GM12878 (cell line): Measurements from ENCODE around the gene NFATC3. TPM values are rescaled to one million over a fixed set of nuclear protein-coding genes. Genes with fewer than 3 reads are reported as not detected.

Experiments
- BCL11A ChIP-seq: IDR thresholded peaks from 2 replicates; pipeline ENCODE4 v1.6.1; 2011; ENCODE audit warnings: low read depth, low read length
- BRCA1 ChIP-seq: IDR thresholded peaks from 2 replicates; pipeline ENCODE4 v1.6.1; 2011; ENCODE audit warnings: low read depth, low read length, improper control_type of control experiment
- CBFB ChIP-seq: IDR thresholded peaks from 2 replicates; pipeline ENCODE4 v1.6.1; 2016; ENCODE audit warnings: antibody characterized with exemption, low read depth
- CREM ChIP-seq: IDR thresholded peaks from 2 replicates; pipeline ENCODE4 v1.6.1; 2014; ENCODE audit warnings: antibody characterized with exemption, low read depth
- GATAD2B ChIP-seq: fragments of 450-650 bp; conservative IDR thresholded peaks from 2 replicates; pipeline ENCODE4 v1.6.1; 2017; ENCODE audit warnings: low read depth, mild to moderate bottlenecking, moderate library complexity
- MTA3 ChIP-seq: IDR thresholded peaks from 2 replicates; pipeline ENCODE4 v1.6.1; 2012; ENCODE audit warnings: low read length, inconsistent platforms, borderline replicate concordance
- POLR2AphosphoS2 ChIP-seq: IDR thresholded peaks from 2 replicates; pipeline ENCODE4 v1.6.1; 2011; ENCODE audit warnings: low read depth, mild to moderate bottlenecking, low read length, improper control_type of control experiment, moderate library complexity
- SMAD5 ChIP-seq: IDR thresholded peaks from 2 replicates; pipeline ENCODE4 v1.6.1; 2016; ENCODE audit warnings: antibody characterized with exemption, low read depth
- TCF12 ChIP-seq: IDR thresholded peaks from 2 replicates; pipeline ENCODE4 v1.6.1; 2011; ENCODE audit warnings: low read depth, mild to moderate bottlenecking, low read length
- ZNF207 ChIP-seq: fragments of 450-650 bp; IDR thresholded peaks from 2 replicates; pipeline ENCODE4 v1.6.1; 2014; ENCODE audit warnings: antibody characterized with exemption, mild to moderate bottlenecking, borderline replicate concordance
- polyA plus RNA-seq, 11 experiments: library from polyadenylated mRNA; depleted of rRNA in 4 of 11; unstranded in 6 of 11; stranded (reverse) in 5 of 11; fragments of >200 nt; fragmentation: Nextera tagmentation in 4 of 11; fragmentation: Illumina TruSeq in 1 of 11; extraction: Ambion mirVana in 4 of 11; extraction: Trizol in 1 of 11; gene quantifications; 1 replicate in 1 of 11; 2 replicates in 10 of 11; pipeline versions ENCODE4 v1.2.1 to v1.2.3, GENCODE V29; 2011 to 2016; ENCODE audit warnings: inconsistent platforms in 2 of 11, missing spikeins in 2 of 11, low read depth in 1 of 11
- total RNA-seq, 4 experiments: library from RNA; depleted of rRNA in 3 of 4; stranded (reverse); fragments of >200 nt in 3 of 4; fragmentation: Illumina TruSeq in 1 of 4; extraction: Trizol in 1 of 4; gene quantifications; 2 replicates each; pipeline versions ENCODE4 v1.2.1 to v1.2.3, GENCODE V29; 2013 to 2021
- TF ChIP-seq, protein P1 (sequence below): IDR thresholded peaks from 2 replicates; pipeline ENCODE4 v1.6.1; 2012; ENCODE audit warnings: low read depth, low read length, improper control_type of control experiment
- TF ChIP-seq, protein P2 (sequence below): fragments of 450-650 bp; IDR thresholded peaks from 2 replicates; pipeline ENCODE4 v1.6.1; 2017; ENCODE audit warnings: antibody characterized with exemption, mild to moderate bottlenecking, moderate library complexity
- TF ChIP-seq, protein P3 (sequence below): fragments of 450-650 bp; formaldehyde crosslinking; IDR thresholded peaks from 2 replicates; pipeline ENCODE4 v1.4.0; 2020; ENCODE audit warnings: mild to moderate bottlenecking, moderate library complexity
- TF ChIP-seq, protein P4 (sequence below): fragments of 150-350 bp; IDR thresholded peaks from 2 replicates; pipeline ENCODE4 v1.6.1; 2016; ENCODE audit warnings: low read depth, low read length
- TF ChIP-seq, protein P5 (sequence below): fragments of 450-650 bp; IDR thresholded peaks from 2 replicates; pipeline ENCODE4 v1.6.1; 2016; ENCODE audit warnings: mild to moderate bottlenecking
- TF ChIP-seq, protein P6 (sequence below): fragments of 450-650 bp; IDR thresholded peaks from 2 replicates; pipeline ENCODE4 v1.6.1; 2017; ENCODE audit warnings: low read depth, mild to moderate bottlenecking, moderate library complexity

Gene NFATC3
- total and polyA plus RNA-seq, 10 of the 15 experiments (the other 5 are each of a cell fraction or from before 2014, with no cell fraction given) = 4.2 to 37.6 (median 24.9) TPM

DNA sequence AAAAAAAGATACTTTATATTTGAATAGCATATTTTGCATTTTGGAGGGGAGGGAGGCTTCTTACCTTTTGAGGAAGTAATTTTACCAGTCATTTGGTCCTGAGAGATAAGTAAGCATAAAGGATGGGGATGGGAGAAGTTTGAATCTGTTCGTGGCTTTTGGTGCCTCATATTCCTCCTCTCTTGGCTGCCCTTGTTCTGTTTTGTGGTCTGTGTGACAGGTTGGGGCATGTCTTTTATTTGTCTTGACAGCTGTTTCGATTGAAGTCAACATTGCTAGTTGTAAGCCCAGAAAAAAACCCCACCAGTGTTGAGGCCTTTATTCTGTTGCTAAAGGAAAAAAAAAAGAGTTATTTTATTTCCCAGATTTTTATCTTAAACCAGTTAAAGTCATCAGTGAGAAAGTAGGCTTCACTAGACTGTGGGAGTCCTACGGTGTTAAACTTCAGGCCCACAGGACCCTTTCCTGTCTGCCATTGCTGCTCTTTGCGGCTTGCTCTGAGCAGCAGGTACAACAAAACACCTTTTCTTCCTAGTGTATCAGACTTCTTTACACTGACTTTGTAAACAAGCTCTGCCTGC is 190.5 kb downstream of the NFATC3 start (continued):
- TF ChIP-seq ZNF207 (no peak), SMAD5 (no peak), POLR2AphosphoS2 (no peak), MTA3 (peak; percentile 77; the same call in 1 of the 2 replicates), CREM (peak; percentile 63; the same call in 1 of the 2 replicates), GATAD2B (no peak), TCF12 (peak; percentile 86), BRCA1 (no peak), BCL11A (peak; percentile 74), CBFB (peak; percentile 81)
- TF ChIP-seq, protein P1, sequence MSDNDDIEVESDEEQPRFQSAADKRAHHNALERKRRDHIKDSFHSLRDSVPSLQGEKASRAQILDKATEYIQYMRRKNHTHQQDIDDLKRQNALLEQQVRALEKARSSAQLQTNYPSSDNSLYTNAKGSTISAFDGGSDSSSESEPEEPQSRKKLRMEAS = no peak
- TF ChIP-seq, protein P2, sequence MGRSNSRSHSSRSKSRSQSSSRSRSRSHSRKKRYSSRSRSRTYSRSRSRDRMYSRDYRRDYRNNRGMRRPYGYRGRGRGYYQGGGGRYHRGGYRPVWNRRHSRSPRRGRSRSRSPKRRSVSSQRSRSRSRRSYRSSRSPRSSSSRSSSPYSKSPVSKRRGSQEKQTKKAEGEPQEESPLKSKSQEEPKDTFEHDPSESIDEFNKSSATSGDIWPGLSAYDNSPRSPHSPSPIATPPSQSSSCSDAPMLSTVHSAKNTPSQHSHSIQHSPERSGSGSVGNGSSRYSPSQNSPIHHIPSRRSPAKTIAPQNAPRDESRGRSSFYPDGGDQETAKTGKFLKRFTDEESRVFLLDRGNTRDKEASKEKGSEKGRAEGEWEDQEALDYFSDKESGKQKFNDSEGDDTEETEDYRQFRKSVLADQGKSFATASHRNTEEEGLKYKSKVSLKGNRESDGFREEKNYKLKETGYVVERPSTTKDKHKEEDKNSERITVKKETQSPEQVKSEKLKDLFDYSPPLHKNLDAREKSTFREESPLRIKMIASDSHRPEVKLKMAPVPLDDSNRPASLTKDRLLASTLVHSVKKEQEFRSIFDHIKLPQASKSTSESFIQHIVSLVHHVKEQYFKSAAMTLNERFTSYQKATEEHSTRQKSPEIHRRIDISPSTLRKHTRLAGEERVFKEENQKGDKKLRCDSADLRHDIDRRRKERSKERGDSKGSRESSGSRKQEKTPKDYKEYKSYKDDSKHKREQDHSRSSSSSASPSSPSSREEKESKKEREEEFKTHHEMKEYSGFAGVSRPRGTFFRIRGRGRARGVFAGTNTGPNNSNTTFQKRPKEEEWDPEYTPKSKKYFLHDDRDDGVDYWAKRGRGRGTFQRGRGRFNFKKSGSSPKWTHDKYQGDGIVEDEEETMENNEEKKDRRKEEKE = no peak
- TF ChIP-seq, protein P3, sequence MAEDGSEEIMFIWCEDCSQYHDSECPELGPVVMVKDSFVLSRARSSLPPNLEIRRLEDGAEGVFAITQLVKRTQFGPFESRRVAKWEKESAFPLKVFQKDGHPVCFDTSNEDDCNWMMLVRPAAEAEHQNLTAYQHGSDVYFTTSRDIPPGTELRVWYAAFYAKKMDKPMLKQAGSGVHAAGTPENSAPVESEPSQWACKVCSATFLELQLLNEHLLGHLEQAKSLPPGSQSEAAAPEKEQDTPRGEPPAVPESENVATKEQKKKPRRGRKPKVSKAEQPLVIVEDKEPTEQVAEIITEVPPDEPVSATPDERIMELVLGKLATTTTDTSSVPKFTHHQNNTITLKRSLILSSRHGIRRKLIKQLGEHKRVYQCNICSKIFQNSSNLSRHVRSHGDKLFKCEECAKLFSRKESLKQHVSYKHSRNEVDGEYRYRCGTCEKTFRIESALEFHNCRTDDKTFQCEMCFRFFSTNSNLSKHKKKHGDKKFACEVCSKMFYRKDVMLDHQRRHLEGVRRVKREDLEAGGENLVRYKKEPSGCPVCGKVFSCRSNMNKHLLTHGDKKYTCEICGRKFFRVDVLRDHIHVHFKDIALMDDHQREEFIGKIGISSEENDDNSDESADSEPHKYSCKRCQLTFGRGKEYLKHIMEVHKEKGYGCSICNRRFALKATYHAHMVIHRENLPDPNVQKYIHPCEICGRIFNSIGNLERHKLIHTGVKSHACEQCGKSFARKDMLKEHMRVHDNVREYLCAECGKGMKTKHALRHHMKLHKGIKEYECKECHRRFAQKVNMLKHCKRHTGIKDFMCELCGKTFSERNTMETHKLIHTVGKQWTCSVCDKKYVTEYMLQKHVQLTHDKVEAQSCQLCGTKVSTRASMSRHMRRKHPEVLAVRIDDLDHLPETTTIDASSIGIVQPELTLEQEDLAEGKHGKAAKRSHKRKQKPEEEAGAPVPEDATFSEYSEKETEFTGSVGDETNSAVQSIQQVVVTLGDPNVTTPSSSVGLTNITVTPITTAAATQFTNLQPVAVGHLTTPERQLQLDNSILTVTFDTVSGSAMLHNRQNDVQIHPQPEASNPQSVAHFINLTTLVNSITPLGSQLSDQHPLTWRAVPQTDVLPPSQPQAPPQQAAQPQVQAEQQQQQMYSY = no peak
- TF ChIP-seq, protein P4, sequence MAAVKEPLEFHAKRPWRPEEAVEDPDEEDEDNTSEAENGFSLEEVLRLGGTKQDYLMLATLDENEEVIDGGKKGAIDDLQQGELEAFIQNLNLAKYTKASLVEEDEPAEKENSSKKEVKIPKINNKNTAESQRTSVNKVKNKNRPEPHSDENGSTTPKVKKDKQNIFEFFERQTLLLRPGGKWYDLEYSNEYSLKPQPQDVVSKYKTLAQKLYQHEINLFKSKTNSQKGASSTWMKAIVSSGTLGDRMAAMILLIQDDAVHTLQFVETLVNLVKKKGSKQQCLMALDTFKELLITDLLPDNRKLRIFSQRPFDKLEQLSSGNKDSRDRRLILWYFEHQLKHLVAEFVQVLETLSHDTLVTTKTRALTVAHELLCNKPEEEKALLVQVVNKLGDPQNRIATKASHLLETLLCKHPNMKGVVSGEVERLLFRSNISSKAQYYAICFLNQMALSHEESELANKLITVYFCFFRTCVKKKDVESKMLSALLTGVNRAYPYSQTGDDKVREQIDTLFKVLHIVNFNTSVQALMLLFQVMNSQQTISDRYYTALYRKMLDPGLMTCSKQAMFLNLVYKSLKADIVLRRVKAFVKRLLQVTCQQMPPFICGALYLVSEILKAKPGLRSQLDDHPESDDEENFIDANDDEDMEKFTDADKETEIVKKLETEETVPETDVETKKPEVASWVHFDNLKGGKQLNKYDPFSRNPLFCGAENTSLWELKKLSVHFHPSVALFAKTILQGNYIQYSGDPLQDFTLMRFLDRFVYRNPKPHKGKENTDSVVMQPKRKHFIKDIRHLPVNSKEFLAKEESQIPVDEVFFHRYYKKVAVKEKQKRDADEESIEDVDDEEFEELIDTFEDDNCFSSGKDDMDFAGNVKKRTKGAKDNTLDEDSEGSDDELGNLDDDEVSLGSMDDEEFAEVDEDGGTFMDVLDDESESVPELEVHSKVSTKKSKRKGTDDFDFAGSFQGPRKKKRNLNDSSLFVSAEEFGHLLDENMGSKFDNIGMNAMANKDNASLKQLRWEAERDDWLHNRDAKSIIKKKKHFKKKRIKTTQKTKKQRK = no peak
- TF ChIP-seq, protein P5, sequence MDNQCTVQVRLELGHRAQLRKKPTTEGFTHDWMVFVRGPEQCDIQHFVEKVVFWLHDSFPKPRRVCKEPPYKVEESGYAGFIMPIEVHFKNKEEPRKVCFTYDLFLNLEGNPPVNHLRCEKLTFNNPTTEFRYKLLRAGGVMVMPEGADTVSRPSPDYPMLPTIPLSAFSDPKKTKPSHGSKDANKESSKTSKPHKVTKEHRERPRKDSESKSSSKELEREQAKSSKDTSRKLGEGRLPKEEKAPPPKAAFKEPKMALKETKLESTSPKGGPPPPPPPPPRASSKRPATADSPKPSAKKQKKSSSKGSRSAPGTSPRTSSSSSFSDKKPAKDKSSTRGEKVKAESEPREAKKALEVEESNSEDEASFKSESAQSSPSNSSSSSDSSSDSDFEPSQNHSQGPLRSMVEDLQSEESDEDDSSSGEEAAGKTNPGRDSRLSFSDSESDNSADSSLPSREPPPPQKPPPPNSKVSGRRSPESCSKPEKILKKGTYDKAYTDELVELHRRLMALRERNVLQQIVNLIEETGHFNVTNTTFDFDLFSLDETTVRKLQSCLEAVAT = 0 out of 2 replicates have a peak, but pooled peaks have one; percentile 61
- TF ChIP-seq, protein P6, sequence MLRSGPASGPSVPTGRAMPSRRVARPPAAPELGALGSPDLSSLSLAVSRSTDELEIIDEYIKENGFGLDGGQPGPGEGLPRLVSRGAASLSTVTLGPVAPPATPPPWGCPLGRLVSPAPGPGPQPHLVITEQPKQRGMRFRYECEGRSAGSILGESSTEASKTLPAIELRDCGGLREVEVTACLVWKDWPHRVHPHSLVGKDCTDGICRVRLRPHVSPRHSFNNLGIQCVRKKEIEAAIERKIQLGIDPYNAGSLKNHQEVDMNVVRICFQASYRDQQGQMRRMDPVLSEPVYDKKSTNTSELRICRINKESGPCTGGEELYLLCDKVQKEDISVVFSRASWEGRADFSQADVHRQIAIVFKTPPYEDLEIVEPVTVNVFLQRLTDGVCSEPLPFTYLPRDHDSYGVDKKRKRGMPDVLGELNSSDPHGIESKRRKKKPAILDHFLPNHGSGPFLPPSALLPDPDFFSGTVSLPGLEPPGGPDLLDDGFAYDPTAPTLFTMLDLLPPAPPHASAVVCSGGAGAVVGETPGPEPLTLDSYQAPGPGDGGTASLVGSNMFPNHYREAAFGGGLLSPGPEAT = peak; percentile 78
